HCT116 (cell line): Measurements from ENCODE around the gene ATL1. TPM values are rescaled to one million over a fixed set of nuclear protein-coding genes. Genes with fewer than 3 reads are reported as not detected.
A peak's percentile ranks its signal among the peaks of the same experiment; 100 is the strongest.

Experiments used
- ATAC-seq: fragments of 200-7000 bp; cut with Tn5 transposase; 2 replicates; pipeline ENCODE4 v1.9.1; 2020; ENCODE audit warnings: mild to moderate bottlenecking, moderate library complexity
- BruUV-seq: library from RNA; stranded (reverse); fragments of 400-500 nt; replicated peaks from 2 replicates; lab custom pipeline; 2021; lab: Mats Ljungman, UMichigan
- CTCF ChIA-PET: fragments of 300-600 bp; sonication (Branson Sonifier 250); formaldehyde crosslinking; loops from one replicate; lab custom pipeline; 2021; ENCODE audit warnings: antibody characterized with exemption; lab: Charles Lee
- POLR2A ChIA-PET: fragments of 300-600, 350-600 bp; sonication (Branson Sonifier 250); formaldehyde crosslinking; loops from one replicate; lab custom pipeline; 2021; ENCODE audit warnings: antibody characterized with exemption; lab: Charles Lee
- RAD21 ChIA-PET, 2 experiments: fragments of 300-600 bp; sonication (Branson Sonifier 250); formaldehyde crosslinking; loops; one replicate each; lab custom pipeline; 2023; ENCODE audit warnings: low total read pairs in 2 of 2; ENCODE audit not compliant: uncharacterized antibody in 2 of 2, unreplicated experiment in 2 of 2, low non-redundant PET in 1 of 2; lab: Charles Lee
- DNase-seq: peaks from one replicate; pipeline ENCODE4 v3.0.0-alpha.2; 2010; ENCODE audit warnings: low read depth, low spot score
- H2AFZ ChIP-seq: fragments of 200-600 bp; shearing (Covaris generic), sonication (generic); 2 replicates; pipeline ENCODE4 v1.6.1; 2017; ENCODE audit warnings: low read depth, mixed run types, mixed read lengths, antibody characterized with exemption, low read length; ENCODE audit not compliant: poor library complexity, severe bottlenecking
- H3K27ac ChIP-seq: 2 replicates; pipeline ENCODE4 v1.5.1; 2012; ENCODE audit warnings: low read depth, low read length
- H3K27me3 ChIP-seq: fragments of 200-600 bp; sonication (generic); 2 replicates; pipeline ENCODE4 v1.6.1; 2016; ENCODE audit warnings: mixed run types, low read length, mixed read lengths; ENCODE audit not compliant: insufficient read depth
- H3K36me3 ChIP-seq, 2 experiments: fragments of 200-500 bp in 1 of 2; fragments of 200-600 bp in 1 of 2; sonication (Bioruptor generic) in 1 of 2; sonication (generic) in 1 of 2; 2 replicates each; pipeline versions ENCODE4 v1.5.1 to v1.6.1; 2014 to 2016; ENCODE audit warnings: low read length in 2 of 2, inconsistent platforms in 1 of 2, mixed read lengths in 1 of 2, mixed run types in 1 of 2; ENCODE audit not compliant: insufficient read depth in 2 of 2, control insufficient read depth in 1 of 2
- H3K4me1 ChIP-seq, 2 experiments: fragments of 200-600 bp in 1 of 2; sonication (generic) in 1 of 2; 2 replicates each; pipeline versions ENCODE4 v1.5.1 to v1.6.1; 2012 to 2017; ENCODE audit warnings: low read length in 2 of 2, inconsistent platforms in 1 of 2, mild to moderate bottlenecking in 1 of 2, mixed read lengths in 1 of 2, mixed run types in 1 of 2, moderate library complexity in 1 of 2; ENCODE audit not compliant: insufficient read depth in 2 of 2, control insufficient read depth in 1 of 2
- H3K4me2 ChIP-seq: fragments of 200-600 bp; sonication (generic); 2 replicates; pipeline ENCODE4 v1.6.1; 2017; ENCODE audit warnings: mixed run types, low read length, mixed read lengths
- H3K4me3 ChIP-seq, 2 experiments: fragments of 200-600 bp in 1 of 2; sonication (generic) in 1 of 2; replicated peaks in 1 of 2; 2 replicates each; pipeline ENCODE4 v1.5.1; 2011 to 2016; ENCODE audit warnings: low read length in 2 of 2, control low read depth in 1 of 2, low read depth in 1 of 2, mild to moderate bottlenecking in 1 of 2, mixed read lengths in 1 of 2, mixed run types in 1 of 2
- H3K79me2 ChIP-seq: fragments of 200-600 bp; sonication (generic); 2 replicates; pipeline ENCODE4 v1.6.1; 2017; ENCODE audit warnings: mild to moderate bottlenecking, mixed run types, low read length, moderate library complexity, mixed read lengths; ENCODE audit not compliant: insufficient read depth
- H3K9ac ChIP-seq: fragments of 200-600 bp; sonication (generic); 2 replicates; pipeline ENCODE4 v1.6.1; 2016; ENCODE audit warnings: low read length, mixed read lengths
- H3K9me2 ChIP-seq: fragments of 200-600 bp; sonication (generic), shearing (Covaris generic); 2 replicates; pipeline ENCODE4 v1.6.1; 2017; ENCODE audit warnings: mixed run types, mild to moderate bottlenecking, moderate library complexity; ENCODE audit not compliant: insufficient read depth
- H3K9me3 ChIP-seq, 2 experiments: fragments of 200-500 bp in 1 of 2; fragments of 200-600 bp in 1 of 2; sonication (Bioruptor generic) in 1 of 2; sonication (generic) in 1 of 2; 2 replicates each; pipeline ENCODE4 v1.6.1; 2014 to 2017; ENCODE audit warnings: low read length in 2 of 2, mixed read lengths in 2 of 2, inconsistent platforms in 1 of 2, low read depth in 1 of 2, mild to moderate bottlenecking in 1 of 2, mixed run types in 1 of 2, moderate library complexity in 1 of 2; ENCODE audit not compliant: control insufficient read depth in 1 of 2, insufficient read depth in 1 of 2
- H4K20me1 ChIP-seq: fragments of 200-600 bp; sonication (generic), shearing (Covaris generic); 2 replicates; pipeline ENCODE4 v1.6.1; 2017; ENCODE audit warnings: mixed run types, mild to moderate bottlenecking, moderate library complexity; ENCODE audit not compliant: insufficient read depth
- CBX3 ChIP-seq: IDR thresholded peaks from 2 replicates; pipeline ENCODE4 v1.6.1; 2012; ENCODE audit warnings: low read depth
- CEBPB ChIP-seq: IDR thresholded peaks from 2 replicates; pipeline ENCODE4 v1.6.1; 2012; ENCODE audit warnings: low read depth
- CTCF ChIP-seq, 3 experiments: fragments of 200-600 bp in 1 of 3; sonication (generic) in 1 of 3; IDR thresholded peaks in 2 of 3; conservative IDR thresholded peaks in 1 of 3; 2 replicates each; pipeline ENCODE4 v1.5.1; 2012 to 2017; ENCODE audit warnings: low read depth in 2 of 3, low read length in 2 of 3, antibody characterized with exemption in 1 of 3, borderline replicate concordance in 1 of 3, control low read depth in 1 of 3, mild to moderate bottlenecking in 1 of 3, mixed read lengths in 1 of 3, mixed run types in 1 of 3, moderate library complexity in 1 of 3; ENCODE audit not compliant: insufficient read depth in 1 of 3
- EZH2phosphoT487 ChIP-seq: fragments of 200-600 bp; IDR thresholded peaks from 2 replicates; pipeline ENCODE4 v1.6.1; 2018; ENCODE audit warnings: antibody characterized with exemption, borderline replicate concordance
- FOSL1 ChIP-seq: IDR thresholded peaks from 2 replicates; pipeline ENCODE4 v1.6.1; 2012; ENCODE audit warnings: low read depth
- POLR2A ChIP-seq: IDR thresholded peaks from 2 replicates; pipeline ENCODE4 v1.7.0; 2011; ENCODE audit warnings: borderline replicate concordance; ENCODE audit not compliant: insufficient read depth, insufficient read length; ENCODE audit errors: extremely low read depth
- RAD21 ChIP-seq: IDR thresholded peaks from 2 replicates; pipeline ENCODE4 v1.6.1; 2012; ENCODE audit warnings: low read depth, mild to moderate bottlenecking
- REST ChIP-seq: IDR thresholded peaks from 2 replicates; pipeline ENCODE4 v1.6.1; 2012; ENCODE audit warnings: low read depth
- SP1 ChIP-seq: IDR thresholded peaks from 2 replicates; pipeline ENCODE4 v1.6.1; 2012; ENCODE audit warnings: low read depth
- YY1 ChIP-seq: IDR thresholded peaks from 2 replicates; pipeline ENCODE4 v1.6.1; 2011; ENCODE audit warnings: low read length, low read depth, moderate library complexity, mild to moderate bottlenecking; ENCODE audit not compliant: insufficient replicate concordance; ENCODE audit errors: extremely low read depth
- ZBTB33 ChIP-seq: IDR thresholded peaks from 2 replicates; pipeline ENCODE4 v1.6.1; 2011; ENCODE audit warnings: mild to moderate bottlenecking, low read length, moderate library complexity; ENCODE audit not compliant: insufficient replicate concordance; ENCODE audit errors: extremely low read depth
- ZFX ChIP-seq: fragments of 450-650 bp; IDR thresholded peaks from 2 replicates; pipeline ENCODE4 v1.6.1; 2017
- intact Hi-C: fragments of 100-400 bp; cut with micrococcal nuclease; formaldehyde crosslinking; loops from 2 replicates; pipeline ENCODE4 v1.10.0; 2022
- total RNA-seq: library from RNA; stranded (reverse); gene quantifications from one replicate; pipeline ENCODE4 v1.2.1, GENCODE V29; 2021; ENCODE audit not compliant: unreplicated experiment
- TF ChIP-seq, protein P1 (sequence below): IDR thresholded peaks from 2 replicates; pipeline ENCODE4 v1.6.1; 2012

Gene ATL1
- total RNA-seq, 1 experiment from 2014 or later: 1.4 TPM

- Histone ChIP-seq H3K27me3 (no peaks in the 10 kb centered on the region), H3K27ac (peak overlapping the region; percentile 88), H3K9ac (peak overlapping the region; percentile 89), H3K9me2 (no peaks in the 10 kb centered on the region), H3K4me3 (peak overlapping the region; percentile 76 to 81), H3K36me3 (no peaks in the 10 kb centered on the region), H2AFZ (no peak overlapping the region), H3K4me1 (peaks cover 9 to 27% of the 10 kb centered on the region in 2 experiments; a peak in 3 of 4 replicates), H3K4me2 (peak overlapping the region; percentile 97), H3K79me2 (peaks cover 51% of the 10 kb centered on the region), H3K9me3 (no peaks in the 10 kb centered on the region), H4K20me1 (peaks cover 12% of the 10 kb centered on the region; the same call in 1 of the 2 replicates)
- ATAC-seq (peak; percentile 38), DNase-seq (no peak)
- TF ChIP-seq FOSL1 (no peak), CBX3 (0 out of 2 replicates have a peak, but pooled peaks have one; percentile 6), ZFX (peak; percentile 99), YY1 (peak; percentile 8), SP1 (no peak), RAD21 (no peak), POLR2A (no peak), EZH2phosphoT487 (no peak), REST (no peak), CEBPB (no peak), ZBTB33 (no peak), CTCF (IDR thresholded peaks at IDR 0.05 in 2 of 3, conservative IDR thresholded peaks at IDR 0.05 in 1 of 3; ENCODE audit: borderline replicate concordance in 1 of 3, insufficient read depth in 1 of 3, low read depth in 2 of 3, low read length in 2 of 3) (no peak)
- TF ChIP-seq, protein P1, sequence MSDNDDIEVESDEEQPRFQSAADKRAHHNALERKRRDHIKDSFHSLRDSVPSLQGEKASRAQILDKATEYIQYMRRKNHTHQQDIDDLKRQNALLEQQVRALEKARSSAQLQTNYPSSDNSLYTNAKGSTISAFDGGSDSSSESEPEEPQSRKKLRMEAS: no peak
- RAD21 ChIA-PET: interaction anchor here (0.8 to 1.0 kb wide), 2 partner anchors 211 to 214 kb away, joined by 3 to 4 read pairs; no protein-coding TSS in a partner anchor
- no TSS peak for BruUV-seq
- intact Hi-C loops: loop anchor here (1.0 to 5.0 kb wide), 3 partner anchors 211 to 670 kb away; no protein-coding TSS in a partner anchor
- POLR2A ChIA-PET: interaction anchor here (0.6 to 0.9 kb wide), 2 partner anchors 203 to 211 kb away, joined by 3 read pairs; no protein-coding TSS in a partner anchor
- CTCF ChIA-PET: interaction anchor here (0.7 to 1.4 kb wide), 6 partner anchors 9 to 624 kb away, joined by 3 to 6 read pairs (median 4); no protein-coding TSS in a partner anchor
These were observed 28.1 kb upstream of the ATL1 start for GRCh38 chr14:50531595-50532501.
